ENCODE data around the gene CACNB4.
A peak's percentile ranks its signal among the peaks of the same experiment; 100 is the strongest.
"Not testable (repeated sequence)": the region's sequence is repeated elsewhere in the genome, so short reads cannot be mapped to it uniquely, and the experiment has no call there.

Gene CACNB4

DNA sequence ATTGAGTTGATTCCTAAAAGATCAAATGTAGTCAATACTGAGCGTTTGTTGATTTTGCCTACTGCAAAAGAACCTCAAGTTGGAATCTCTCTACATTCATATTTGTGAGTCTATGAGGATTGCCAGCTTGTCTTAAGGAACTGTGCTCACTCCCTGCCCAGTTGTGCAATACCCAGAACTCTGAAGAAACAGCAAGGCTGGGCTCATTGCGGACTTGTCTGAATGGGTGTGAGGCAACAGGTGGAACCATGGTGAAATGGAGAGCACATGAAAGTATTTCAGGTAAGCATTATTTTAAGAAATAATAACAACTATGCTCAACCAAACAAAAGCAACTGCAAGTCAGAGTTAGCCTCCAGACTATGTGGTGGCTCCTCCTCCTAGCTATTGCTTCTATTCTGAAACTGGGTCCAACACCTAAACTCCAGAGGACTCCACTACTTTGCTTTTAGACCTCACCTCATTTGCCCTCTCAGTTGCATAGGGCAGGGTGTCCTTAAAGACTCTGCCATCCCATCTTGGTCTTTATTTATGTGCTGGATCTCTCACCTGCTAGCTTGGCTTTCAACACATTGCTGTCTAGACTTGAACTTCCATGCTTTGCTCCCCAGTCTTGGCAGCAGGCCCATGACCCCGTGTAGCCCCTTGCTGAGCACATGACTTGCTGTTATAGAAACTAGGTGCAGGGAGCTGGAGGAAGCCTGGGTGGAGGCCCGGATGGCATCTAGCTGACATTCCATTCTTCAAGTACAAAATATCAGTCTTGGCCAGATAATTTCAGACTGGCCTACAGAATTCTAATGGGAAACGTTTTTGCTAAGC is 175.8 kb downstream of the CACNB4 start:
- ChIA-PET POLR2A (ENCODE audit: low non-redundant PET) (no interaction called here), CTCF (interaction anchor here (1.2 kb wide), 1 partner anchor 112 kb away, joined by 8 read pairs; no protein-coding TSS in a partner anchor)
- DNase-seq (ENCODE audit: low spot score): no peak
- H3K27ac ChIP-seq: peak overlapping the region; percentile 84
- TF ChIP-seq, protein P1, sequence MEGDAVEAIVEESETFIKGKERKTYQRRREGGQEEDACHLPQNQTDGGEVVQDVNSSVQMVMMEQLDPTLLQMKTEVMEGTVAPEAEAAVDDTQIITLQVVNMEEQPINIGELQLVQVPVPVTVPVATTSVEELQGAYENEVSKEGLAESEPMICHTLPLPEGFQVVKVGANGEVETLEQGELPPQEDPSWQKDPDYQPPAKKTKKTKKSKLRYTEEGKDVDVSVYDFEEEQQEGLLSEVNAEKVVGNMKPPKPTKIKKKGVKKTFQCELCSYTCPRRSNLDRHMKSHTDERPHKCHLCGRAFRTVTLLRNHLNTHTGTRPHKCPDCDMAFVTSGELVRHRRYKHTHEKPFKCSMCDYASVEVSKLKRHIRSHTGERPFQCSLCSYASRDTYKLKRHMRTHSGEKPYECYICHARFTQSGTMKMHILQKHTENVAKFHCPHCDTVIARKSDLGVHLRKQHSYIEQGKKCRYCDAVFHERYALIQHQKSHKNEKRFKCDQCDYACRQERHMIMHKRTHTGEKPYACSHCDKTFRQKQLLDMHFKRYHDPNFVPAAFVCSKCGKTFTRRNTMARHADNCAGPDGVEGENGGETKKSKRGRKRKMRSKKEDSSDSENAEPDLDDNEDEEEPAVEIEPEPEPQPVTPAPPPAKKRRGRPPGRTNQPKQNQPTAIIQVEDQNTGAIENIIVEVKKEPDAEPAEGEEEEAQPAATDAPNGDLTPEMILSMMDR (conservative IDR thresholded peaks at IDR 0.05; ENCODE audit: low read depth): no peak

DNA sequence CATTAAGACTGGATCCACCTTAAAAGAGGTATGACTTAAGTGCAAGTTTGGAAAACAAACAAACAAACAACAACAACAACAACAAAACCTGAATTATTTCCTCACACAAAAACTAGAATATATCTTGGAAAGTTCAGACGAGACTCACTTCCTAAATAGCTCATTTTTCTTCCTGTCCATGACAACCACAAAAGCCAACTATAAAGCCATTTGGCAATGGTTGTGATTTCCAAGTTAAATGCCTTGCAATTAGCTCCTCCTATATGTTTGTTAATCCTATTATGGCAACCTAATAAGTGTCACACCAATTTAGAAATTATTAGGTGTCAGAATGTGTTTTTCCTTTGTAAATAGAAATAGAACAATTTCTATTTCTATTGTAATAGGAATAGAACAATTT is 179.1 kb downstream of the CACNB4 start:
- ChIA-PET POLR2A (ENCODE audit: low non-redundant PET) (no interaction called here), CTCF (no interaction called here)
- DNase-seq (ENCODE audit: low spot score): no peak
- TF ChIP-seq, protein P1 (conservative IDR thresholded peaks at IDR 0.05; ENCODE audit: low read depth): no peak
- no peak overlapping the region for H3K27ac ChIP-seq

DNA sequence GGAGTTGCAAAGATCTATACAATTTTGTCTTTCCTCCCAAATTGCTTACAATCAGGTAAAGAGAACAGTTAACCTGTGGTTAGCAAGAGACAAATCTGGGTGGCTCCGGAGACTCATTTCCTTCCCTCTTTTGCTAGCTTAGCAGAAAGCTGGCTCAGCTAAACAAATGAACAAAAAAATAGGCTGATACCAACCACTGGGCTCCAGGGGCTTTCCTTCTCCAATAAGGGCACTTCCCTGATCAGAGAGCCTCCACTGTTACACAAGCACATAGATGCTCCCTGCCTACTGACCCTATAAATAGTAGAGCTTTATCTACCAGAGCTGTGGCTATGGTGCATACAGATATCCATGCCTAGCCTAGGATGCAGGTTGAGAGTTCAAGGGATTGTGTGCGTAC is 180.5 kb downstream of the CACNB4 start:
- no peak for DNase-seq (ENCODE audit: low spot score)
- no peak overlapping the region for H3K27ac ChIP-seq
- ChIA-PET CTCF (no interaction called here), POLR2A (ENCODE audit: low non-redundant PET) (no interaction called here)
- TF ChIP-seq, protein P1 (conservative IDR thresholded peaks at IDR 0.05; ENCODE audit: low read depth): no peak

DNA sequence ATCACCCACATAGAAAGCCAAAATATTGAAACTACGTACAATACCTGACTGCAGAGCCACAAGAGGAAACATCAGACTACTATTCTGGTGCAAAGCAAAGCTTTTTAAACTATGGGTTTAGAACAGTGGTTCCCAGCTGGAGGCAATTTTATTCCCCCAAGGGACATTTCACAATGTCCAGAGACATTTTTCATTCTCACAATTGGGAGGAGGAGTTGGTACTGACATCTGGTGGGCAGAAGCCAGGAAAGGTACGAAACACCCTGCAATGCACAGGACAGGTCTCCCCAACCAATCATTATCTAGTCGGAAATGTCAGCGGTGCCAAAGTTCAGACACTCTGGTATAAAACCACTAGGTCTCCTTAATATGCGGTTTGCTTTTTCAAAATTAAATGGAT is 182.2 kb downstream of the CACNB4 start:
- no peak overlapping the region for H3K27ac ChIP-seq
- CTCF ChIA-PET: interaction anchor here (0.7 kb wide), 2 partner anchors 21 to 276 kb away, joined by 3 to 5 read pairs; no protein-coding TSS in a partner anchor
- DNase-seq (ENCODE audit: low spot score): no peak
- TF ChIP-seq, protein P1 (conservative IDR thresholded peaks at IDR 0.05; ENCODE audit: low read depth): no peak
- POLR2A ChIA-PET (ENCODE audit: low non-redundant PET): no interaction called here

DNA sequence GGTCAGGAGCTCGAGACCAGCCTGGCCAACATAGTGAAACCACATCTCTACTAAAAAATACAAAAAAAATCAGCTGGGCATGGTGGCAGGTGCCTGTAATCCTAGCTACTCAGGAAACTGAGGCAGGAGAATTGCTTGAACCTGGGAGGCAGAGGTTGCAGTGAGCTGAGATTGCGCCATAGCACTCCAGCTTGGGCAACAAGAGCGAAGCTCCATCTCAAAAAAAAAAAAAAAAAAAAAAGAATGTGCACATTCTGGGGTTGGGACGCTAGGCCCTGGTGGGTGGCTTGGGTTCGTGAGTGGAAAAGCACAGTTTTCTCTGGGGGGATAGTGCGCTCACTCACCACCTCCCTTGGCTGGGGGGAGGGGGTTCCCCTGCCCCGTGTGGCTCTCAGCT is 183.2 kb downstream of the CACNB4 start:
- POLR2A ChIA-PET (ENCODE audit: low non-redundant PET): interaction anchor here (0.6 kb wide), 1 partner anchor 94 kb away, joined by 5 read pairs; no protein-coding TSS in a partner anchor
- CTCF ChIA-PET; DNase-seq (ENCODE audit: low spot score); H3K27ac ChIP-seq: not testable (repeated sequence)

DNA sequence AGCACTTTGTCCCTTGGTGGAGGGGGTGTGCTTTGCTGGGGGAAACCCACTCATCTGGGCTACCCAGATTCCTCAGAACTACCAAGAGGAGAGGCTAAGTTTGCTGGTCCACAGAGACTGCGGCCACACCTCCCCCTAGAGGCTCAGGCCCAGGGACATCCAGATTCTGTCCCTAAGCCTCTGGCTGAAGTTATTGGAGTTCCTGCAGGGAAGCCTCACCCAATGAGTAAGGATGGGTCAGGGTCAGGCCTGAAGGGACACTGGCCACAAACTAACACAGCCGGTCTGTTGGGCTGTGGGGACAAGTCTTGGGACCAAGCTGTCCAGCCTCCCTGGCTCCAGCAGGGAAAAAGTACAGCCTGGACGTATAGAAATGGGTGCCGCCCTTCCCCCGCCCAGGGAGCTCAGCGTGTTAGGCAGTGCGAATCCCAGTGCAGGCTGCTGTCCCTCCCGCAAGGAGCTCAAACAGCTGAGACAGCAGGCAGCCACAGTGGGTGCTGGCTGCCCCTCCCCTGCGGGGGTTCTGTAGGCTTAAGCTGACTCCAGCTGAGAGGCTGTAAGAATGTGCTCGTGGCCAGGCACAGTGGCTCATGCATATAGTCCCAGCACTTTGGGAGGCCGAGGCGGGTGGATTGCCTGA is 183.7 kb downstream of the CACNB4 start:
- ChIA-PET POLR2A (ENCODE audit: low non-redundant PET) (interaction anchor here (0.6 kb wide), 1 partner anchor 94 kb away, joined by 5 read pairs; no protein-coding TSS in a partner anchor), CTCF (no interaction called here)
- no peak overlapping the region for H3K27ac ChIP-seq
- TF ChIP-seq, protein P1 (conservative IDR thresholded peaks at IDR 0.05; ENCODE audit: low read depth): no peak
- no peak for DNase-seq (ENCODE audit: low spot score)
